Glutamatergic neuron (in vitro differentiated cells): ENCODE measurements around the gene STAB2. TPM values are rescaled to one million over a fixed set of nuclear protein-coding genes. Genes with fewer than 3 reads are reported as not detected.
"Not testable (repeated sequence)": the region's sequence is repeated elsewhere in the genome, so short reads cannot be mapped to it uniquely, and the experiment has no call there.

Experiments used
- DNase-seq: peaks from one replicate; pipeline ENCODE4 v3.0.0; 2022
- H3K27ac Mint-ChIP-seq: one replicate; pipeline ENCODE4 v1.8.0; 2020; ENCODE audit warnings: mild to moderate bottlenecking, mixed read lengths, inconsistent platforms; ENCODE audit not compliant: unreplicated experiment
- H3K27me3 Mint-ChIP-seq: one replicate; pipeline ENCODE4 v1.8.0; 2020; ENCODE audit warnings: mild to moderate bottlenecking, moderate library complexity, mixed read lengths, inconsistent platforms; ENCODE audit not compliant: unreplicated experiment
- H3K36me3 Mint-ChIP-seq: one replicate; pipeline ENCODE4 v1.8.0; 2020; ENCODE audit warnings: mild to moderate bottlenecking, mixed read lengths, inconsistent platforms; ENCODE audit not compliant: unreplicated experiment
- H3K4me1 Mint-ChIP-seq: one replicate; pipeline ENCODE4 v1.8.0; 2020; ENCODE audit warnings: mild to moderate bottlenecking, low read depth, mixed read lengths, inconsistent platforms; ENCODE audit not compliant: unreplicated experiment
- H3K4me3 Mint-ChIP-seq: one replicate; pipeline ENCODE4 v1.8.0; 2020; ENCODE audit warnings: mild to moderate bottlenecking, mixed read lengths, inconsistent platforms; ENCODE audit not compliant: unreplicated experiment
- H3K9me3 Mint-ChIP-seq: one replicate; pipeline ENCODE4 v1.8.0; 2020; ENCODE audit warnings: mild to moderate bottlenecking, moderate library complexity, mixed read lengths, inconsistent platforms; ENCODE audit not compliant: unreplicated experiment
- CTCF ChIP-seq: fragments of 200-600 bp; sonication (generic); IDR thresholded peaks from one replicate; pipeline ENCODE4 v1.5.0; 2021; ENCODE audit not compliant: partially characterized antibody, unreplicated experiment
- total RNA-seq: library from RNA; stranded (reverse); fragmentation: NEBNext Ultra II Directional; extraction: Animal tissue kit (Norgen Biotek cat#: 25700); gene quantifications from one replicate; pipeline ENCODE4 v1.2.1, GENCODE V29; 2021; ENCODE audit not compliant: unreplicated experiment

STAB2 gene
- total RNA-seq, 1 donor from 2014 or later: not detected

- Mint-ChIP-seq H3K9me3 (peaks cover 2% of the 10 kb centered on the region), H3K27me3 (no peaks in the 10 kb centered on the region), H3K27ac (no peak overlapping the region), H3K4me1 (no peaks in the 10 kb centered on the region), H3K4me3 (no peak overlapping the region), H3K36me3 (peaks cover 4% of the 10 kb centered on the region)
- DNase-seq: no peak
- no peak for TF ChIP-seq CTCF
Observed at GRCh38 chr12:103805655-103806360, 218.7 kb downstream of the STAB2 start.

GRCh38 chr12:103806803-103807202 is 219.7 kb downstream of the STAB2 start:
- Mint-ChIP-seq H3K4me3 (no peak overlapping the region), H3K27ac (no peak overlapping the region), H3K4me1 (no peaks in the 10 kb centered on the region), H3K9me3 (peaks cover 2% of the 10 kb centered on the region), H3K27me3 (no peaks in the 10 kb centered on the region), H3K36me3 (peaks cover 4% of the 10 kb centered on the region)
- DNase-seq: no peak
- no peak for TF ChIP-seq CTCF

- H3K36me3 Mint-ChIP-seq: peaks cover 4% of the 10 kb centered on the region
- no peak overlapping the region for H3K4me3 Mint-ChIP-seq
- H3K27me3 Mint-ChIP-seq: no peaks in the 10 kb centered on the region
- no peak for DNase-seq
- no peak for TF ChIP-seq CTCF
- H3K4me1 Mint-ChIP-seq: no peaks in the 10 kb centered on the region
- peaks cover 2% of the 10 kb centered on the region for H3K9me3 Mint-ChIP-seq
- no peak overlapping the region for H3K27ac Mint-ChIP-seq
Observed at GRCh38 chr12:103807561-103808238, 220.6 kb downstream of the STAB2 start.

GRCh38 chr12:103808239-103808880 is 221.3 kb downstream of the STAB2 start:
- DNase-seq: no peak
- no peak for TF ChIP-seq CTCF
- Mint-ChIP-seq H3K9me3 (peaks cover 2% of the 10 kb centered on the region), H3K27me3 (no peaks in the 10 kb centered on the region), H3K36me3 (peaks cover 4% of the 10 kb centered on the region), H3K4me3 (no peak overlapping the region), H3K27ac (no peak overlapping the region), H3K4me1 (no peaks in the 10 kb centered on the region)

- no peak for TF ChIP-seq CTCF
- Mint-ChIP-seq H3K4me3 (no peak overlapping the region), H3K27me3 (no peaks in the 10 kb centered on the region), H3K4me1 (no peaks in the 10 kb centered on the region), H3K27ac (no peak overlapping the region), H3K9me3 (peaks cover 2% of the 10 kb centered on the region), H3K36me3 (peaks cover 4% of the 10 kb centered on the region)
- DNase-seq: no peak
Observed at GRCh38 chr12:103809154-103809553, 222.1 kb downstream of the STAB2 start.

GRCh38 chr12:103809639-103810038 is 222.6 kb downstream of the STAB2 start:
- DNase-seq, H3K36me3 Mint-ChIP-seq, H3K4me1 Mint-ChIP-seq, H3K27me3 Mint-ChIP-seq, H3K9me3 Mint-ChIP-seq, H3K4me3 Mint-ChIP-seq, H3K27ac Mint-ChIP-seq: not testable (repeated sequence)
